Panc1 (cell line): Measurements from ENCODE around the gene EXTL1.

Source experiments
- CTCF ChIP-seq: fragments of 450-650 bp; IDR thresholded peaks from 2 replicates; pipeline ENCODE4 v1.5.1; 2017; ENCODE audit warnings: mild to moderate bottlenecking
- POLR2AphosphoS5 ChIP-seq: IDR thresholded peaks from 2 replicates; pipeline ENCODE4 v1.6.1; 2012; ENCODE audit warnings: mild to moderate bottlenecking, low read depth, low read length, moderate library complexity
- REST ChIP-seq, 2 experiments: IDR thresholded peaks; 2 replicates each; pipeline ENCODE4 v1.6.1; 2011 to 2012; ENCODE audit warnings: low read depth in 2 of 2, control low read depth in 1 of 2, low read length in 1 of 2, mild to moderate bottlenecking in 1 of 2, moderate library complexity in 1 of 2; ENCODE audit not compliant: insufficient read depth in 1 of 2
- SIN3A ChIP-seq: IDR thresholded peaks from 2 replicates; pipeline ENCODE4 v1.6.1; 2012; ENCODE audit warnings: low read depth, mild to moderate bottlenecking, low read length, moderate library complexity, borderline replicate concordance; ENCODE audit not compliant: insufficient read depth
- TCF7L2 ChIP-seq: IDR thresholded peaks from 2 replicates; pipeline ENCODE4 v1.6.1; 2011; ENCODE audit warnings: mild to moderate bottlenecking, low read depth, low read length, inconsistent platforms

GRCh38 chr1:25971811-25972180 is 49.8 kb upstream of the EXTL1 start:
- TF ChIP-seq POLR2AphosphoS5 (no peak), CTCF (no peak), REST (IDR thresholded peaks at IDR 0.05; ENCODE audit: insufficient read depth in 1 of 2, low read depth in 2 of 2, low read length in 1 of 2) (no peak), TCF7L2 (no peak), SIN3A (no peak)
